CD4-positive, alpha-beta T cell (primary cell): ENCODE data around the gene LRIG1. TPM values are rescaled to one million over a fixed set of nuclear protein-coding genes. Genes with fewer than 3 reads are reported as not detected.

ENCODE experiments used
- ATAC-seq: fragments of 200-7000 bp; cut with Tn5 transposase; one replicate; pipeline ENCODE4 v1.10.0; 2022; ENCODE audit warnings: mild to moderate bottlenecking; ENCODE audit not compliant: poor library complexity
- CTCF ChIA-PET: fragments of 350-600 bp; sonication (Branson Sonifier 250); formaldehyde crosslinking; loops from one replicate; lab custom pipeline; 2021; ENCODE audit warnings: antibody characterized with exemption, inconsistent platforms; lab: Charles Lee
- POLR2A ChIA-PET: fragments of 350-600 bp; sonication (Branson Sonifier 250); formaldehyde crosslinking; loops from one replicate; lab custom pipeline; 2021; ENCODE audit warnings: antibody characterized with exemption, inconsistent platforms; lab: Charles Lee
- DNase-seq, 14 experiments: peaks; one replicate each; pipeline ENCODE4 v3.0.0-alpha.2; 2013 to 2020; ENCODE audit warnings: mixed read lengths in 2 of 14
- H3K27ac ChIP-seq, 2 donors: one replicate each; pipeline versions ENCODE4 v1.5.1 to v1.7.0; 2013; ENCODE audit warnings: low read length in 2 of 2, low read depth in 1 of 2, mild to moderate bottlenecking in 1 of 2
- H3K27me3 ChIP-seq, 2 experiments: 1 replicate in 1 of 2; 2 replicates in 1 of 2; pipeline versions ENCODE4 v1.6.1 to v1.7.0; 2013; ENCODE audit warnings: low read length in 2 of 2, control low read depth in 1 of 2, mild to moderate bottlenecking in 1 of 2, moderate library complexity in 1 of 2; ENCODE audit not compliant: insufficient read depth in 2 of 2, control insufficient read depth in 1 of 2
- H3K36me3 ChIP-seq: one replicate; pipeline ENCODE4 v1.6.1; 2013; ENCODE audit warnings: low read length, control low read depth; ENCODE audit not compliant: insufficient read depth
- H3K4me1 ChIP-seq: one replicate; pipeline ENCODE4 v1.6.1; 2013; ENCODE audit warnings: low read length, control low read depth; ENCODE audit not compliant: insufficient read depth
- H3K4me3 ChIP-seq: one replicate; pipeline ENCODE4 v1.5.1; 2013; ENCODE audit warnings: mild to moderate bottlenecking, low read length, moderate library complexity
- H3K9me3 ChIP-seq, 2 experiments: 1 replicate in 1 of 2; 2 replicates in 1 of 2; pipeline versions ENCODE4 v1.6.1 to v1.7.0; 2013; ENCODE audit warnings: low read length in 2 of 2, mild to moderate bottlenecking in 2 of 2, control low read depth in 1 of 2, moderate library complexity in 1 of 2; ENCODE audit not compliant: control insufficient read depth in 1 of 2, insufficient read depth in 1 of 2
- H3K27ac Mint-ChIP-seq: one replicate; pipeline ENCODE4 v1.8.0; 2020; ENCODE audit warnings: mixed read lengths
- H3K27me3 Mint-ChIP-seq: one replicate; pipeline ENCODE4 v1.8.0; 2021; ENCODE audit warnings: mixed read lengths
- H3K36me3 Mint-ChIP-seq: one replicate; pipeline ENCODE4 v1.8.0; 2021; ENCODE audit warnings: low read depth, mixed read lengths
- H3K4me1 Mint-ChIP-seq: one replicate; pipeline ENCODE4 v1.8.0; 2021; ENCODE audit warnings: low read depth, mixed read lengths
- H3K4me3 Mint-ChIP-seq: one replicate; pipeline ENCODE4 v1.8.0; 2020; ENCODE audit warnings: mild to moderate bottlenecking, mixed read lengths
- H3K9me3 Mint-ChIP-seq: one replicate; pipeline ENCODE4 v1.8.0; 2020; ENCODE audit warnings: mixed read lengths
- intact Hi-C, 2 experiments: fragments of 100-400 bp; cut with DNase I in 1 of 2; cut with micrococcal nuclease in 1 of 2; formaldehyde crosslinking; loops; one replicate each; pipeline versions ENCODE4 v1.15.1 to v1.9.0; 2023 to 2025; cut with DNase I, micrococcal nuclease
- total RNA-seq, 174 experiments: library from RNA in 2 of 174; stranded (reverse) in 2 of 174; gene quantifications; one replicate each; pipeline ENCODE4 v1.2.3 and lab custom pipeline; 2021 to 2026
- TF ChIP-seq, protein P1 (sequence below): fragments of 200-600 bp; IDR thresholded peaks from one replicate; pipeline ENCODE4 v1.8.0; 2022; ENCODE audit warnings: antibody characterized with exemption, mild to moderate bottlenecking

LRIG1 gene
- total RNA-seq, 2 experiments from 2014 or later, result 30.1 to 33.1 TPM

DNA sequence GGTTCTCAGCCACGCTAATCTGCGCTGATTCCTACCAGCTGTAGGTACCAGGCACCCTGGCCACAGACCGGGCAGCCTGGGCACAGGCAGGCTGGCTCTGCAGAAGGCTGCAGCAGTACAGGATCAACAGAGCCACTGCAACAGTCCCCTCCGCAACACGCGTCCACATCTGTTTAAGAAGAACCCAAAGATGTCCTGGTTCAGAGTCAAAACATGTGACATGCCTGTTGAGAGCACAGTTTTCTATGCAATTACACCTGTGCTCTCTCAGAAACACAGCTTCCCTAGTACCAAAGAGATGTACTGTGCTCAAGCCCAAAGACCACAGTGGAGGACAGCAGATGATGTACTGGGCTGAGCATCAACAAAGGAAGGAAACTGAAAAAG is 18.8 kb downstream of the LRIG1 start:
- Mint-ChIP-seq H3K27ac (peak overlapping the region; percentile 82), H3K4me3 (peak overlapping the region; percentile 81), H3K27me3 (no peaks in the 10 kb centered on the region), H3K4me1 (peaks cover 38% of the 10 kb centered on the region), H3K9me3 (no peaks in the 10 kb centered on the region), H3K36me3 (no peaks in the 10 kb centered on the region)
- Histone ChIP-seq H3K4me3 (peak overlapping the region; percentile 10), H3K27ac (no peak overlapping the region), H3K9me3 (no peaks in the 10 kb centered on the region), H3K36me3 (no peaks in the 10 kb centered on the region), H3K27me3 (no peaks in the 10 kb centered on the region), H3K4me1 (peaks cover 78% of the 10 kb centered on the region)
- intact Hi-C loops, result loop anchor here in 1 of 2 experiments (2.0 kb wide), 1 partner anchor 15 kb away; no protein-coding TSS in a partner anchor
- ChIA-PET POLR2A (interaction anchor here (1.4 to 3.5 kb wide), 4 partner anchors 9 to 17 kb away, joined by 3 to 22 read pairs (median 14); no protein-coding TSS in a partner anchor), CTCF (interaction anchor here (1.5 to 2.0 kb wide), 2 partner anchors 10 to 19 kb away, joined by 3 to 4 read pairs; partner anchors contain the start of gene LRIG1)
- ATAC-seq, result no peak
- TF ChIP-seq, protein P1, sequence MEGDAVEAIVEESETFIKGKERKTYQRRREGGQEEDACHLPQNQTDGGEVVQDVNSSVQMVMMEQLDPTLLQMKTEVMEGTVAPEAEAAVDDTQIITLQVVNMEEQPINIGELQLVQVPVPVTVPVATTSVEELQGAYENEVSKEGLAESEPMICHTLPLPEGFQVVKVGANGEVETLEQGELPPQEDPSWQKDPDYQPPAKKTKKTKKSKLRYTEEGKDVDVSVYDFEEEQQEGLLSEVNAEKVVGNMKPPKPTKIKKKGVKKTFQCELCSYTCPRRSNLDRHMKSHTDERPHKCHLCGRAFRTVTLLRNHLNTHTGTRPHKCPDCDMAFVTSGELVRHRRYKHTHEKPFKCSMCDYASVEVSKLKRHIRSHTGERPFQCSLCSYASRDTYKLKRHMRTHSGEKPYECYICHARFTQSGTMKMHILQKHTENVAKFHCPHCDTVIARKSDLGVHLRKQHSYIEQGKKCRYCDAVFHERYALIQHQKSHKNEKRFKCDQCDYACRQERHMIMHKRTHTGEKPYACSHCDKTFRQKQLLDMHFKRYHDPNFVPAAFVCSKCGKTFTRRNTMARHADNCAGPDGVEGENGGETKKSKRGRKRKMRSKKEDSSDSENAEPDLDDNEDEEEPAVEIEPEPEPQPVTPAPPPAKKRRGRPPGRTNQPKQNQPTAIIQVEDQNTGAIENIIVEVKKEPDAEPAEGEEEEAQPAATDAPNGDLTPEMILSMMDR, result no peak
- no peak for DNase-seq

DNA sequence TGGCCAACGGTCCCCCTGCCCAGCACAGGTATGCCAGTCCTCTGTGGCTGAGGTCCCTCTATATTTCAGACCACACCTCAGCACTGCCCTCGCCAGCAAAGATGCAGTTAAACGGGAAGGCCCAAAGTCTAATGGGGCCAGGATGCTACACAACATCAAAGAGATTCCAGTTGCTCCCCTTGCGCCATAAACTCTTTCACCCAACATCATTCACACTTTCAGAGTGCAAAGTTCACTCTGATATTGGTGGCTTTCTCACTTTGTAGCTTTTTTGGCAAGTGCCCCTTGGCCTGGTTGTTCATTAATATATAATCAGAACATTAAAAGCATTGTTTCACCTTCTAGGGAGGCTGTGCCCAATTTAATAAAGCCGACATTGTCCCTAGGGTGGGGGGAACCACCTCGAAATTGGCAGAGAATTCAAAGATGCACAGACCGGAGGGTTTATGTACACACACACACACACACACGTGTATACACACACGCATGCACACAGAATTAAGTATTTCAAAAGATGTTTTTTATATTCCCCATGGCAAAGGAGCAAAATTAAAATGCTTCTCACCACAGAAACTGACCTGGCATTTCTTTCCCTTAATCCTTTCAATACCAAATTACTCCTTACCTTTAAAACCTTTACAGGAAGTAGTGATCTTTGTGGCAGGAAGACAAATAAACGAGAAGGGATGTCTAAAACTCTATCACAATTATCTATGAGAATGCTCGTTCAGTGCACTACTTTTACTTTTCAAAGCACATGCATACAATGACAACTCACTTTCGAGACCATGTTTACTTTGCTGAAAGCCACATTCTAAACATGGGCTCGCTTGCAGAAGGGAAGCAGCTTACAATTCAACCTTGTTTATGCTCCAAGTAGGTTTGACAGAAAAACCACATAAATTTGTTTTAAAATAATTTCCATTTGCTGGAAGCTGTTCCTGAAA is 19.5 kb downstream of the LRIG1 start:
- intact Hi-C loops, result loop anchor here in 1 of 2 experiments (2.0 kb wide), 1 partner anchor 15 kb away; no protein-coding TSS in a partner anchor
- no peaks in the 10 kb centered on the region for H3K9me3 ChIP-seq
- H3K27ac ChIP-seq, result no peak overlapping the region
- peak overlapping the region; percentile 82 for H3K27ac Mint-ChIP-seq
- peak overlapping the region; percentile 81 for H3K4me3 Mint-ChIP-seq
- DNase-seq (peak in 1 of 14 experiments; percentile 51), ATAC-seq (peak; percentile 15)
- peaks cover 31% of the 10 kb centered on the region for H3K4me1 Mint-ChIP-seq
- no peaks in the 10 kb centered on the region for H3K27me3 Mint-ChIP-seq
- no peaks in the 10 kb centered on the region for H3K36me3 ChIP-seq
- no peaks in the 10 kb centered on the region for H3K9me3 Mint-ChIP-seq
- no peaks in the 10 kb centered on the region for H3K27me3 ChIP-seq
- peak overlapping the region; percentile 10 for H3K4me3 ChIP-seq
- ChIA-PET POLR2A (interaction anchor here (1.1 to 3.5 kb wide), 5 partner anchors 10 to 19 kb away, joined by 3 to 22 read pairs (median 7); partner anchors contain the start of gene LRIG1), CTCF (interaction anchor here (1.5 to 2.0 kb wide), 3 partner anchors 9 to 20 kb away, joined by 3 to 6 read pairs (median 4); partner anchors contain the start of gene LRIG1)
- H3K4me1 ChIP-seq, result peaks cover 82% of the 10 kb centered on the region
- TF ChIP-seq, protein P1, result no peak
- H3K36me3 Mint-ChIP-seq, result no peaks in the 10 kb centered on the region

DNA sequence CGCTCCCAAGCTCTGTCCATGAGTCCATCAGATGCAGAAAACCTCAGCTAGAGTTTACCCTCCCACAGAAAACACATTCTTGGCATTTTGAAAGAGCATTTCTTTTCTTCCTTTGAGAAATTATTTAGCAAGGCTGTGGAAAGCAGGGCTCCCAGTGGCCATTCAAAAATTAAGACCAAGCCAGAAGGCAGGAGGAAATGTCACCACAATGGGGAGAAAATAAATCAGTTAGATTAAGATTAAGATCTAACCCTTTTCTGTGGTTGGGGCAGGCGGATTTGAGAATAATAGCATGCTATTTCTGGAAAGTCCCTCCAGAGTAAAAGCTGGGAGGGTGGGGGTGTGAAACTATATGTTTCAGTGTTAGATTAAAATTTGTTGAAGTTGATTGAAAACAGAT is 20.2 kb downstream of the LRIG1 start:
- Histone ChIP-seq H3K36me3 (no peaks in the 10 kb centered on the region), H3K9me3 (no peaks in the 10 kb centered on the region), H3K4me1 (peaks cover 78% of the 10 kb centered on the region), H3K27ac (no peak overlapping the region), H3K27me3 (no peaks in the 10 kb centered on the region), H3K4me3 (peak overlapping the region; percentile 10)
- TF ChIP-seq, protein P1, result no peak
- H3K4me1 Mint-ChIP-seq, result peaks cover 24% of the 10 kb centered on the region
- ATAC-seq, result peak; percentile 60
- ChIA-PET POLR2A (interaction anchor here (1.1 to 3.5 kb wide), 5 partner anchors 10 to 20 kb away, joined by 3 to 22 read pairs (median 7); partner anchors contain the start of gene LRIG1), CTCF (interaction anchor here (1.5 to 2.0 kb wide), 3 partner anchors 10 to 20 kb away, joined by 3 to 6 read pairs (median 4); partner anchors contain the start of gene LRIG1)
- H3K4me3 Mint-ChIP-seq, result peak overlapping the region; percentile 81
- H3K9me3 Mint-ChIP-seq, result no peaks in the 10 kb centered on the region
- H3K27me3 Mint-ChIP-seq, result no peaks in the 10 kb centered on the region
- no peaks in the 10 kb centered on the region for H3K36me3 Mint-ChIP-seq
- peak overlapping the region; percentile 82 for H3K27ac Mint-ChIP-seq
- intact Hi-C loops, result no loop called here
- DNase-seq, result peak in 5 of 14 experiments; percentile 39 to 83 (median 72)
